VCaP (cell line): ENCODE data around the gene DLGAP1.

Experiments used
- H3K27ac ChIP-seq: fragments of 450-650 bp; 2 replicates; pipeline ENCODE4 v1.5.1; 2017
- CTCF ChIP-seq: fragments of 450-650 bp; conservative IDR thresholded peaks from 2 replicates; pipeline ENCODE4 v1.5.1; 2017; ENCODE audit warnings: mild to moderate bottlenecking, moderate library complexity

The DLGAP1 gene

GRCh38 chr18:3806656-3807055, 648.5 kb downstream of the DLGAP1 start:
- no peak overlapping the region for H3K27ac ChIP-seq
- no peak for TF ChIP-seq CTCF

GRCh38 chr18:3804336-3804735, 650.8 kb downstream of the DLGAP1 start:
- TF ChIP-seq CTCF: no peak
- H3K27ac ChIP-seq: no peak overlapping the region

- H3K27ac ChIP-seq: no peak overlapping the region
- TF ChIP-seq CTCF: no peak
These were observed 651.8 kb downstream of the DLGAP1 start for GRCh38 chr18:3803350-3803749.

- no peak overlapping the region for H3K27ac ChIP-seq
- TF ChIP-seq CTCF: no peak
These were observed 655.6 kb downstream of the DLGAP1 start for GRCh38 chr18:3799515-3799914.

GRCh38 chr18:3798032-3798431, 657.1 kb downstream of the DLGAP1 start:
- no peak for TF ChIP-seq CTCF
- H3K27ac ChIP-seq: no peak overlapping the region

- no peak for TF ChIP-seq CTCF
- H3K27ac ChIP-seq: no peak overlapping the region
These were observed 658.7 kb downstream of the DLGAP1 start for GRCh38 chr18:3796434-3796833.

- H3K27ac ChIP-seq: no peak overlapping the region
- TF ChIP-seq CTCF: no peak
These were observed 660.4 kb downstream of the DLGAP1 start for GRCh38 chr18:3794537-3795348.
